ENCODE data around the gene OR10A2. TPM values are rescaled to one million over a fixed set of nuclear protein-coding genes. Genes with fewer than 3 reads are reported as not detected.

OR10A2 gene
- total and polyA plus RNA-seq, 10 of the 15 experiments (the other 5 are each of a cell fraction or from before 2014, with no cell fraction given), result 0.04 to 0.06 TPM; not detected in 8

DNA sequence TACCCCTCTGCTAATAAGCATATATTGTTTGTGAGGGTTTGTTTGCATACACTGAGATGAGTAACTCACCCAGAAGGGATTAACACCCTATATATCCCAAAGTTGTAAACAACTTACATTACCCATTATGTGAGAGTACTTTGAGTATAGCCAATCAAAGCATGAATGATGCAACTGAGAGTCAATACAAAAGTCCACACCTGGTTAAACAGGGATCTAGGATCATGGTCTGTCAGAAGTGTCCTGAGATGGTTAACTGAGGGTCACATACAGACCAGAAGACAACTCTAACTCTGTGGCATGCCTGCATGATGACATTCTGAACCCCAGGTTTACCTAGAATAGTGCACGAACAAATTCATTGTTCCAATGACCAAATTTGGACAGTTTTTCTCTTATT is 34.8 kb upstream of the OR10A2 start:
- POLR2A ChIA-PET, result no interaction called here
- H3K27me3 ChIP-seq (replicated peaks in 1 of 2; ENCODE audit: control insufficient read depth in 2 of 2, insufficient read depth in 2 of 2, low read length in 1 of 2), result no peaks in the 10 kb centered on the region
- intact Hi-C loops (cut with micrococcal nuclease; ENCODE audit: unreplicated experiment), result no loop called here
- H3K4me2 ChIP-seq (ENCODE audit: control insufficient read depth, insufficient read depth), result no peak overlapping the region
- H3K79me2 ChIP-seq (ENCODE audit: control insufficient read depth, insufficient read depth, low read length), result no peaks in the 10 kb centered on the region
- no peak overlapping the region for H3K27ac ChIP-seq (ENCODE audit: control insufficient read depth, insufficient read depth)
- FAIRE-seq (no peak), ATAC-seq (no peak), DNase-seq (ENCODE audit: low read depth, low spot score) (no peak)
- RAD21 ChIA-PET (ENCODE audit: unreplicated experiment), result no interaction called here
- H3K4me1 ChIP-seq (ENCODE audit: control insufficient read depth, insufficient read depth, low read length), result no peaks in the 10 kb centered on the region
- H3K9ac ChIP-seq (ENCODE audit: control insufficient read depth, insufficient read depth, low read length), result no peak overlapping the region
- CTCF ChIA-PET, result interaction anchor here (2.2 kb wide), 1 partner anchor 16 kb away, joined by 10 read pairs; no protein-coding TSS in a partner anchor
- H4K20me1 ChIP-seq (ENCODE audit: control insufficient read depth, insufficient read depth), result no peaks in the 10 kb centered on the region
- H2AFZ ChIP-seq (ENCODE audit: control insufficient read depth, low read depth, low read length), result no peak overlapping the region
- whole genome bisulfite sequencing (ENCODE audit: insufficient coverage, insufficient replicate concordance, low lambda C conversion rate, missing lambda C conversion rate), result 0% methylated on average over 1 of the region's 1 CpG
- SMC1A ChIA-PET (ENCODE audit: uncharacterized antibody, unreplicated experiment), result interaction anchor here (0.6 kb wide), 1 partner anchor 22 kb away, joined by 3 read pairs; no protein-coding TSS in a partner anchor
- BruUV-seq (replicated peaks), result no TSS peak
- no peaks in the 10 kb centered on the region for H3K9me3 ChIP-seq (replicated peaks; ENCODE audit: control insufficient read depth, insufficient read depth, low read length)
- no peak overlapping the region for H3K4me3 ChIP-seq
- in situ Hi-C loops (cut with MboI), result no loop called here
- H3K36me3 ChIP-seq (ENCODE audit: control insufficient read depth in 2 of 2, insufficient read depth in 2 of 2, low read length in 1 of 2), result no peaks in the 10 kb centered on the region
- TF ChIP-seq, protein P1, sequence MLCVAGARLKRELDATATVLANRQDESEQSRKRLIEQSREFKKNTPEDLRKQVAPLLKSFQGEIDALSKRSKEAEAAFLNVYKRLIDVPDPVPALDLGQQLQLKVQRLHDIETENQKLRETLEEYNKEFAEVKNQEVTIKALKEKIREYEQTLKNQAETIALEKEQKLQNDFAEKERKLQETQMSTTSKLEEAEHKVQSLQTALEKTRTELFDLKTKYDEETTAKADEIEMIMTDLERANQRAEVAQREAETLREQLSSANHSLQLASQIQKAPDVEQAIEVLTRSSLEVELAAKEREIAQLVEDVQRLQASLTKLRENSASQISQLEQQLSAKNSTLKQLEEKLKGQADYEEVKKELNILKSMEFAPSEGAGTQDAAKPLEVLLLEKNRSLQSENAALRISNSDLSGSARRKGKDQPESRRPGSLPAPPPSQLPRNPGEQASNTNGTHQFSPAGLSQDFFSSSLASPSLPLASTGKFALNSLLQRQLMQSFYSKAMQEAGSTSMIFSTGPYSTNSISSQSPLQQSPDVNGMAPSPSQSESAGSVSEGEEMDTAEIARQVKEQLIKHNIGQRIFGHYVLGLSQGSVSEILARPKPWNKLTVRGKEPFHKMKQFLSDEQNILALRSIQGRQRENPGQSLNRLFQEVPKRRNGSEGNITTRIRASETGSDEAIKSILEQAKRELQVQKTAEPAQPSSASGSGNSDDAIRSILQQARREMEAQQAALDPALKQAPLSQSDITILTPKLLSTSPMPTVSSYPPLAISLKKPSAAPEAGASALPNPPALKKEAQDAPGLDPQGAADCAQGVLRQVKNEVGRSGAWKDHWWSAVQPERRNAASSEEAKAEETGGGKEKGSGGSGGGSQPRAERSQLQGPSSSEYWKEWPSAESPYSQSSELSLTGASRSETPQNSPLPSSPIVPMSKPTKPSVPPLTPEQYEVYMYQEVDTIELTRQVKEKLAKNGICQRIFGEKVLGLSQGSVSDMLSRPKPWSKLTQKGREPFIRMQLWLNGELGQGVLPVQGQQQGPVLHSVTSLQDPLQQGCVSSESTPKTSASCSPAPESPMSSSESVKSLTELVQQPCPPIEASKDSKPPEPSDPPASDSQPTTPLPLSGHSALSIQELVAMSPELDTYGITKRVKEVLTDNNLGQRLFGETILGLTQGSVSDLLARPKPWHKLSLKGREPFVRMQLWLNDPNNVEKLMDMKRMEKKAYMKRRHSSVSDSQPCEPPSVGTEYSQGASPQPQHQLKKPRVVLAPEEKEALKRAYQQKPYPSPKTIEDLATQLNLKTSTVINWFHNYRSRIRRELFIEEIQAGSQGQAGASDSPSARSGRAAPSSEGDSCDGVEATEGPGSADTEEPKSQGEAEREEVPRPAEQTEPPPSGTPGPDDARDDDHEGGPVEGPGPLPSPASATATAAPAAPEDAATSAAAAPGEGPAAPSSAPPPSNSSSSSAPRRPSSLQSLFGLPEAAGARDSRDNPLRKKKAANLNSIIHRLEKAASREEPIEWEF (IDR thresholded peaks at IDR 0.05; ENCODE audit: insufficient replicate concordance, low read depth, low read length), result no peak
- TF ChIP-seq RAD21 (IDR thresholded peaks at IDR 0.05; ENCODE audit: insufficient read depth, low read depth, low read length) (no peak), YY1 (IDR thresholded peaks at IDR 0.05; ENCODE audit: low read depth, low read length) (no peak), PRDM15 (CRISPR knock-in tag; IDR thresholded peaks at IDR 0.05) (no peak), E4F1 (IDR thresholded peaks at IDR 0.05; ENCODE audit: borderline replicate concordance, partially characterized antibody) (no peak), GATAD2B (conservative IDR thresholded peaks at IDR 0.05; ENCODE audit: low read depth) (no peak), LARP7 (IDR thresholded peaks at IDR 0.05) (no peak), ZSCAN29 (IDR thresholded peaks at IDR 0.05) (no peak)
- TF ChIP-seq, protein P2, sequence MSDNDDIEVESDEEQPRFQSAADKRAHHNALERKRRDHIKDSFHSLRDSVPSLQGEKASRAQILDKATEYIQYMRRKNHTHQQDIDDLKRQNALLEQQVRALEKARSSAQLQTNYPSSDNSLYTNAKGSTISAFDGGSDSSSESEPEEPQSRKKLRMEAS (IDR thresholded peaks at IDR 0.05; ENCODE audit: low read depth, low read length), result no peak
- TF ChIP-seq, protein P3, sequence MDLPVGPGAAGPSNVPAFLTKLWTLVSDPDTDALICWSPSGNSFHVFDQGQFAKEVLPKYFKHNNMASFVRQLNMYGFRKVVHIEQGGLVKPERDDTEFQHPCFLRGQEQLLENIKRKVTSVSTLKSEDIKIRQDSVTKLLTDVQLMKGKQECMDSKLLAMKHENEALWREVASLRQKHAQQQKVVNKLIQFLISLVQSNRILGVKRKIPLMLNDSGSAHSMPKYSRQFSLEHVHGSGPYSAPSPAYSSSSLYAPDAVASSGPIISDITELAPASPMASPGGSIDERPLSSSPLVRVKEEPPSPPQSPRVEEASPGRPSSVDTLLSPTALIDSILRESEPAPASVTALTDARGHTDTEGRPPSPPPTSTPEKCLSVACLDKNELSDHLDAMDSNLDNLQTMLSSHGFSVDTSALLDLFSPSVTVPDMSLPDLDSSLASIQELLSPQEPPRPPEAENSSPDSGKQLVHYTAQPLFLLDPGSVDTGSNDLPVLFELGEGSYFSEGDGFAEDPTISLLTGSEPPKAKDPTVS (IDR thresholded peaks at IDR 0.05; ENCODE audit: low read depth, low read length), result no peak
